ENCODE measurements around the gene COPB1.

DNA sequence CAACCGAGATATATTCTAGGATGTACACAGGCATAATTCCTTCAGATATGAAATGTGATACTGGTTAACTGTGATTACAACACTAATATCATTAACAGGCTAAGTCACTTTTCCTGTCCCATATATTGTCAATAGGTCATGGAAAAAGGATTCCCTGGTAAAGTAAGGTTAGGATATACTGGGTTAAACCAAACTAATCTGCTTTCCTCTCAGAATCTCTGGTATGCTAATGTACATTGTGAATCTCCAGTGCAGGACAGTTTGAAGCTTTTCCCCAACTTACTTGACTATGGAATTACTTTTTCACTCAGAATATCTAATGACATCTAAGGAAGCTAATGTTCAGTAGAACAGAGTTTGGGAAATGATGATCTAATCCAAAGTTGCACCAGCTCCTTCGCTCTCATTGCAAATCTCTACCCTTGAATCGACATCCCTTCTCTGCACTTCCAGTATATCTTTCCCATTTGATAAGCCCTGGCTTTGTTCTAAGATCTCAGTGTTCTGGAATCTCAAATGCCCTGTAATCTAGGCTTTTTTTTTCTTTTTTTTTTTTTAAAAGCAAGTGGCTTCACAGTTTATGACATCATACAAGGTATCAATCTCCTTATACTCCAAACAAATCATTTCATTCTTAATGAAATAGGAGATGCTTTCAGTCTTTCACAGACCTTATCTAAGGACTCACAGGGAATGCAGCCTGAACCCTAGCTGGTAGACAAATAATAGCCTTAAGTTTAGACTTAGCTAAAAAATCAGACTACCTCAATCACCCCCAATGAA is 43.8 kb downstream of the COPB1 start:
- TF ChIP-seq, protein P1, sequence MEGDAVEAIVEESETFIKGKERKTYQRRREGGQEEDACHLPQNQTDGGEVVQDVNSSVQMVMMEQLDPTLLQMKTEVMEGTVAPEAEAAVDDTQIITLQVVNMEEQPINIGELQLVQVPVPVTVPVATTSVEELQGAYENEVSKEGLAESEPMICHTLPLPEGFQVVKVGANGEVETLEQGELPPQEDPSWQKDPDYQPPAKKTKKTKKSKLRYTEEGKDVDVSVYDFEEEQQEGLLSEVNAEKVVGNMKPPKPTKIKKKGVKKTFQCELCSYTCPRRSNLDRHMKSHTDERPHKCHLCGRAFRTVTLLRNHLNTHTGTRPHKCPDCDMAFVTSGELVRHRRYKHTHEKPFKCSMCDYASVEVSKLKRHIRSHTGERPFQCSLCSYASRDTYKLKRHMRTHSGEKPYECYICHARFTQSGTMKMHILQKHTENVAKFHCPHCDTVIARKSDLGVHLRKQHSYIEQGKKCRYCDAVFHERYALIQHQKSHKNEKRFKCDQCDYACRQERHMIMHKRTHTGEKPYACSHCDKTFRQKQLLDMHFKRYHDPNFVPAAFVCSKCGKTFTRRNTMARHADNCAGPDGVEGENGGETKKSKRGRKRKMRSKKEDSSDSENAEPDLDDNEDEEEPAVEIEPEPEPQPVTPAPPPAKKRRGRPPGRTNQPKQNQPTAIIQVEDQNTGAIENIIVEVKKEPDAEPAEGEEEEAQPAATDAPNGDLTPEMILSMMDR (IDR thresholded peaks at IDR 0.05), result no peak
- TF ChIP-seq POLR2A (IDR thresholded peaks at IDR 0.05), result no peak

Measured in uterus (tissue), 2 donors.